ENCODE data around the gene PABPN1.

DNA sequence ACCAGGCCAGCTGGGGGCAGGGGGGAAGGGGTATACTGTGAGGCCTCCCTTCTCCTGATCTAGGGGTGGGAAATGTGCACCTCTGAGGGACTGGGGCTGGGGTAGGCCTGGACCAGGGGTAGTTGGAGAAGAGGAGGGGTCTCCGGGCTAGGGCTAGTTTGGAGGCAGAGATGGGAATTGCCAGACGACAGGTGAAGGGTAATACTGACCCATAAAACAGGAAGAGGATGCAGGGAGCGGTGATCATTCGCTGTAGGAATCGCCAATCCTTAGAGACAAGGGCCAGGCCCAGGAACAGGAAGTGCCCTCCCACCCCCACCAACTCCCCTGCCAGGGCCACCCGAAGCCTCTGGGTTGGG is 27.0 kb downstream of the PABPN1 start:
- TF ChIP-seq POLR2A (IDR thresholded peaks at IDR 0.05; ENCODE audit: low read length) = no peak
- no peak for TF ChIP-seq GATA1 (IDR thresholded peaks at IDR 0.05; ENCODE audit: low read depth, low read length)
